GM21737 (cell line): ENCODE results near the gene MTHFS.

Experiments used
- ATAC-seq: cut with Tn5 transposase; IDR thresholded peaks from one replicate; pipeline ENCODE4 v1.9.1; 2021; ENCODE audit warnings: mild to moderate bottlenecking, moderate library complexity; ENCODE audit not compliant: unreplicated experiment

Gene MTHFS

GRCh38 chr15:79824136-79824701 lies 72.6 kb downstream of the MTHFS start:
- ATAC-seq: no peak

GRCh38 chr15:79820820-79821219 lies 76.0 kb downstream of the MTHFS start:
- no peak for ATAC-seq

GRCh38 chr15:79820176-79820575 lies 76.6 kb downstream of the MTHFS start:
- ATAC-seq: no peak

- ATAC-seq: no peak
Observed at GRCh38 chr15:79816571-79816970, 80.2 kb downstream of the MTHFS start.

- ATAC-seq: no peak
Observed at GRCh38 chr15:79815468-79815867, 81.3 kb downstream of the MTHFS start.

- ATAC-seq: no peak
Observed at GRCh38 chr15:79812541-79812940, 84.3 kb downstream of the MTHFS start.

DNA sequence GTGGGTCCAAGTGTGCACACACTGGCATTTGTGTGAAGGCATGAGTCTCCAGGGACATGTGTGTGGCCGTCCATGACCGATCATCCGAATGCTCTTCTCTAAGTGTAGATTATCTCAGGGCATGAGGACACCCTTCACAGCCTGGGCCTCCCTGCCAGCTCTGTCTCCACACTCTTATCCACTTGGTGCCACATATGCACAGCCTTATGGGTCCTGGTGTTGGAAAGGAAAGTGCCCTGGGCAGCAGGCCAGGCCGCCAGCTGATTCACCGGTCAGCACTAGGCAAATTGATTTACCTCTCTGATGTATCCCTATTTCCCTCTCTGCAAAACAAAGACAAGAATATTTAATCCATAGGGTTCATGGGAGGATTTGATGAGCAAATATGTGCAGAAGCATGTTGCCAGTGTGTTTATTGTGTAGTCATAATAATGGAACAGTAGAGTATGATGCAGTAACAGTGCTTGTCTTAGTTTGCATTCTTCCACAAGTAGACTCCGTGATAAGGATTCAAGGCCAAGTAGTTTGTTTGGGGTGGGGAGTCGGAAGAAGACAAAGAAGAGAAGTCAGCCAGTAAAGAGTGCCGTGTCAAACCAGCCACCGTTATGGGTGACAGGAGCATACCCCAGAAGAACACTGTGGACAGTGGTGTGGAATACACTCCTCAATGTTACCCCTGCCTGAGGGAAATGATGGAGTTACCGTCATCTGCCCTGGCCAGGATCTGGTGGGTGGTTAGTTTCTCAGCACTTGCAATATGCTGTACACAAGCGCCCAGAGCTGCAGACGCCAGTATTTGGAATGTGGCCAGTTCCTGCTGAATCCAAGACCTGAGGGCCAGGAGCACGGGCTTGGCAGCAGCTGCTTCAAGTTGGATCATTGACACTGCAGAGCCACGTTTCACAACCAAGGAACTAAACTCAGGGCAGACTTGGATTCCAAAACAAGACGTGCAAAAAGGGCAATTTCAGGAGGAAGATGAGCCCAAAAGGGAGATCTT lies 85.1 kb downstream of the MTHFS start:
- no peak for ATAC-seq

DNA sequence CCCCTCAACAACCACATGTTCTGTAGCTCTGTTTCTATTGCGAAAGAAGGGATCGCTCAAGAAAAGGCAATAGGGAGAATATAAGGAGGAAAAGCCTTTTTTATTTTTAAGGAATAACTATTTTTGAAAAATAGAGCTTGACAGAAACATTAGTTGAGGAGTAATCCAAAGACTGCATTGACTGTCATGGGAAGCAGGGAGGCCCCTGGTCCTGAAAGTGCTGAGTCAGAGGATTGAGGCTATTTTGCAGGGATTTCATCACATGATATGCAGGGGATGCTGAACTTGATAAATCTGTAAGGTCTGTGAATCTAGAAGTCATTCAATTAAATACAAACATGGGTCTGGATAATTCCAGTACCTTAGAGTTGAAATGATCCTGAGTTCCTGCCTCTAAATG lies 92.0 kb downstream of the MTHFS start:
- no peak for ATAC-seq

GRCh38 chr15:79798311-79798710 lies 98.5 kb downstream of the MTHFS start:
- no peak for ATAC-seq
